Testis (tissue), 3 donors: ENCODE results near the gene C6orf15. TPM values are rescaled to one million over a fixed set of nuclear protein-coding genes. Genes with fewer than 3 reads are reported as not detected.
"Not testable (repeated sequence)": the region's sequence is repeated elsewhere in the genome, so short reads cannot be mapped to it uniquely, and the experiment has no call there.

Source experiments
- DNase-seq: peaks from one replicate; pipeline ENCODE4 v3.0.0-alpha.2; 2019
- H3K27ac ChIP-seq, 2 donors: fragments of 200-600 bp; sonication (generic); one replicate each; pipeline ENCODE4 v1.5.1; 2019
- H3K27me3 ChIP-seq: fragments of 200-600 bp; sonication (generic); one replicate; pipeline ENCODE4 v1.5.1; 2019
- H3K36me3 ChIP-seq: fragments of 200-600 bp; sonication (generic); one replicate; pipeline ENCODE4 v1.5.1; 2017; ENCODE audit warnings: low read depth; ENCODE audit errors: missing control alignments
- H3K4me1 ChIP-seq: fragments of 200-600 bp; sonication (generic); one replicate; pipeline ENCODE4 v1.5.1; 2019
- H3K4me3 ChIP-seq, 2 donors: fragments of 200-600 bp; sonication (generic); one replicate each; pipeline ENCODE4 v1.5.1; 2017 to 2019
- H3K9me3 ChIP-seq: fragments of 200-600 bp; sonication (generic); one replicate; pipeline ENCODE4 v1.5.1; 2017
- POLR2A ChIP-seq: fragments of 450-650 bp; IDR thresholded peaks from one replicate; pipeline ENCODE4 v1.6.1; 2017; ENCODE audit warnings: antibody characterized with exemption, mild to moderate bottlenecking, moderate library complexity
- WGBS, 2 donors: methylation state at CpG; one replicate each; pipeline ENCODE4 v1.1.5; 2018; 5-methylcytosine and 5-hydroxymethylcytosine counted together
- intact Hi-C: fragments of 100-400 bp; cut with DNase I; formaldehyde crosslinking; loops from one replicate; pipeline ENCODE4 v1.15.1; 2023; ENCODE audit warnings: low total_unique reads
- polyA plus RNA-seq: library from polyadenylated mRNA; stranded (reverse); fragments of 350-450 nt; fragmentation: Illumina TruSeq; extraction: RNeasy Lipid Tissue Mini Kit (QIAGEN cat#74804); gene quantifications from one replicate; pipeline ENCODE4 v1.2.3, GENCODE V29; 2014; ENCODE audit warnings: low read depth, low replicate concordance; ENCODE audit not compliant: insufficient read depth
- total RNA-seq, 2 donors: library from RNA; depleted of rRNA; stranded (reverse); fragments of >200 nt; gene quantifications; one replicate each; pipeline ENCODE4 v1.2.3, GENCODE V29; 2016
- TF ChIP-seq, protein P1 (sequence below), 3 experiments: fragments of 450-650 bp in 2 of 3; fragments of 200-600 bp in 1 of 3; sonication (generic) in 1 of 3; IDR thresholded peaks; one replicate each; pipeline ENCODE4 v1.5.1; 2016 to 2019; ENCODE audit warnings: antibody characterized with exemption in 3 of 3, mild to moderate bottlenecking in 2 of 3, moderate library complexity in 1 of 3

The C6orf15 gene
- total and polyA plus RNA-seq, 3 donors from 2014 or later: not detected

DNA sequence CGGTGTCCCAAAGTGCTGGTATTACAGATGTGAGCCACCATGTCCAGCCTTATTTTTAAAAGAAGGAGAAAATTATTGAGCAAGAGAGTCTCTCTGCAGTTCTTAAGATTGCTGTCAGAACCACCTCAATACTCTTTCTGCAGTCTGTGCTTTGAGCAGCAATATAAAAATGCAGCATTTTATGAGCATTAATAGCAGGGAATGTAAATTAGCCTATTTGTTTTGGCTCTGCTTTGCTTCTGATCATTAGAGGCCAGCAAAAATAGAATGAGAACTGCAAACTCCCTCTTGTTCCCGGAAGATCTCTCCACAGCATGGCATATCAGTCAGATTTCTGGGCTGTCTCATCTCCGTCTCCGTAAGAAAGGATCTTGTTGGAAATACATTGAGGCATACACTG lies 35.8 kb downstream of the C6orf15 start:
- Histone ChIP-seq H3K4me1 (peaks cover 5% of the 10 kb centered on the region), H3K27me3 (no peaks in the 10 kb centered on the region), H3K9me3 (no peaks in the 10 kb centered on the region), H3K27ac (no peak overlapping the region), H3K4me3 (no peak overlapping the region), H3K36me3 (no peaks in the 10 kb centered on the region)
- TF ChIP-seq, protein P1, sequence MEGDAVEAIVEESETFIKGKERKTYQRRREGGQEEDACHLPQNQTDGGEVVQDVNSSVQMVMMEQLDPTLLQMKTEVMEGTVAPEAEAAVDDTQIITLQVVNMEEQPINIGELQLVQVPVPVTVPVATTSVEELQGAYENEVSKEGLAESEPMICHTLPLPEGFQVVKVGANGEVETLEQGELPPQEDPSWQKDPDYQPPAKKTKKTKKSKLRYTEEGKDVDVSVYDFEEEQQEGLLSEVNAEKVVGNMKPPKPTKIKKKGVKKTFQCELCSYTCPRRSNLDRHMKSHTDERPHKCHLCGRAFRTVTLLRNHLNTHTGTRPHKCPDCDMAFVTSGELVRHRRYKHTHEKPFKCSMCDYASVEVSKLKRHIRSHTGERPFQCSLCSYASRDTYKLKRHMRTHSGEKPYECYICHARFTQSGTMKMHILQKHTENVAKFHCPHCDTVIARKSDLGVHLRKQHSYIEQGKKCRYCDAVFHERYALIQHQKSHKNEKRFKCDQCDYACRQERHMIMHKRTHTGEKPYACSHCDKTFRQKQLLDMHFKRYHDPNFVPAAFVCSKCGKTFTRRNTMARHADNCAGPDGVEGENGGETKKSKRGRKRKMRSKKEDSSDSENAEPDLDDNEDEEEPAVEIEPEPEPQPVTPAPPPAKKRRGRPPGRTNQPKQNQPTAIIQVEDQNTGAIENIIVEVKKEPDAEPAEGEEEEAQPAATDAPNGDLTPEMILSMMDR (IDR thresholded peaks at IDR 0.05): no peak
- no peak for TF ChIP-seq POLR2A
- intact Hi-C loops: no loop called here
- WGBS, 2 donors: 71 to 76% methylated on average over 4 of the region's 4 CpGs
- DNase-seq: no peak

GRCh38 chr6:31075528-31075927 lies 36.8 kb downstream of the C6orf15 start:
- intact Hi-C loops: no loop called here

GRCh38 chr6:31074401-31074800 lies 38.0 kb downstream of the C6orf15 start:
- Histone ChIP-seq H3K27me3 (no peaks in the 10 kb centered on the region), H3K4me1 (peaks cover 2% of the 10 kb centered on the region), H3K4me3 (no peak overlapping the region), H3K27ac (no peak overlapping the region), H3K36me3 (no peaks in the 10 kb centered on the region), H3K9me3 (no peaks in the 10 kb centered on the region)
- WGBS, 2 donors: 91 to 92% methylated on average over 4 of the region's 4 CpGs
- no peak for TF ChIP-seq POLR2A
- TF ChIP-seq, protein P1 (IDR thresholded peaks at IDR 0.05): no peak
- intact Hi-C loops: no loop called here
- DNase-seq: no peak

More at GRCh38 chr6:31075528-31075927, 36.8 kb downstream of the C6orf15 start:
- Histone ChIP-seq H3K9me3 (no peaks in the 10 kb centered on the region), H3K27ac (no peak overlapping the region), H3K27me3 (no peaks in the 10 kb centered on the region), H3K4me3 (no peak overlapping the region), H3K36me3 (no peaks in the 10 kb centered on the region), H3K4me1 (peaks cover 5% of the 10 kb centered on the region)
- DNase-seq: no peak
- 93 to 100% methylated on average over 1 of the region's 1 CpG for WGBS, 2 donors
- TF ChIP-seq, protein P1 (IDR thresholded peaks at IDR 0.05): no peak
- no peak for TF ChIP-seq POLR2A

- 49 to 52% methylated on average over 6 of the region's 6 CpGs for WGBS, 2 donors
- intact Hi-C loops: no loop called here
- Histone ChIP-seq H3K4me1 (no peaks in the 10 kb centered on the region), H3K4me3 (no peak overlapping the region), H3K36me3 (no peaks in the 10 kb centered on the region), H3K9me3 (no peaks in the 10 kb centered on the region), H3K27ac (no peak overlapping the region), H3K27me3 (no peaks in the 10 kb centered on the region)
- TF ChIP-seq, protein P1 (IDR thresholded peaks at IDR 0.05): peak in 2 of 3 experiments; percentile 13 to 42
- TF ChIP-seq POLR2A: no peak
- peak; percentile 85 for DNase-seq
Observed at GRCh38 chr6:31070711-31071197, 41.6 kb downstream of the C6orf15 start.

DNA sequence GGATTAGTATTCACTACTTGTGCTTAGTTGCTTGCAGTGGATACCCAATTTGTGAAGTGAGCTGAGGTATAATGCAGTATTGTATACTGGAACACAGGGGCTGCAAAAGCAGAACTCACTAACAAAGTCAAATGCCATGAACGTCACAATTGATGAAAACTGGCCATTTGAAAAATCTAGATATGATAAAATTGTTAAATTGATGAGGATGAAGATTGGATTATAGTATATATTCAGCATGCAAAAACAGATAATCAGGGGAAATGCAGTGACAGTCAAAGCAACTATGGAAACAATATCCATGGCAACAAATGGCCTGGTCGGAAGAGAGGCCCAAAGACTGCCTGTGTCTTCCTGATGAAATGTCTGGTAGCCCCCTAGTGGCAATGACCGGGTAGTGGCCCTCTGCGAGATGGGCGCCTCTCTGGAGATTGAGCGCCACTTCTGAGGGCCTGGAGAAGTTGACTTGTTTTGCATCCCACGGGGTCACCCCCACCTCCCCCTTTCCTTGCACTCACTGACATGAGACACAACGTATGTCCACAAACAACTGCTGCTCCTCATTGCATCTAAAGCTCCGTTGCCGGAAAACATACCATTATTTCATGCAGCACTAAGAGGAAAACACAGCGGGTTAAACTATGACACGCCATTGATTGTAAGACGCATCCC lies 43.6 kb downstream of the C6orf15 start:
- H3K27me3 ChIP-seq: no peaks in the 10 kb centered on the region
- no peak overlapping the region for H3K27ac ChIP-seq
- no peaks in the 10 kb centered on the region for H3K36me3 ChIP-seq
- no peak for TF ChIP-seq POLR2A
- TF ChIP-seq, protein P1 (IDR thresholded peaks at IDR 0.05): peak; percentile 76 to 95 (median 90)
- intact Hi-C loops: loop anchor here (5.0 kb wide), 1 partner anchor 152 kb away; no protein-coding TSS in a partner anchor
- peak; percentile 90 for DNase-seq
- no peak overlapping the region for H3K4me3 ChIP-seq
- no peaks in the 10 kb centered on the region for H3K9me3 ChIP-seq
- 41 to 47% methylated on average over 13 of the region's 13 CpGs for WGBS, 2 donors
- no peaks in the 10 kb centered on the region for H3K4me1 ChIP-seq

DNA sequence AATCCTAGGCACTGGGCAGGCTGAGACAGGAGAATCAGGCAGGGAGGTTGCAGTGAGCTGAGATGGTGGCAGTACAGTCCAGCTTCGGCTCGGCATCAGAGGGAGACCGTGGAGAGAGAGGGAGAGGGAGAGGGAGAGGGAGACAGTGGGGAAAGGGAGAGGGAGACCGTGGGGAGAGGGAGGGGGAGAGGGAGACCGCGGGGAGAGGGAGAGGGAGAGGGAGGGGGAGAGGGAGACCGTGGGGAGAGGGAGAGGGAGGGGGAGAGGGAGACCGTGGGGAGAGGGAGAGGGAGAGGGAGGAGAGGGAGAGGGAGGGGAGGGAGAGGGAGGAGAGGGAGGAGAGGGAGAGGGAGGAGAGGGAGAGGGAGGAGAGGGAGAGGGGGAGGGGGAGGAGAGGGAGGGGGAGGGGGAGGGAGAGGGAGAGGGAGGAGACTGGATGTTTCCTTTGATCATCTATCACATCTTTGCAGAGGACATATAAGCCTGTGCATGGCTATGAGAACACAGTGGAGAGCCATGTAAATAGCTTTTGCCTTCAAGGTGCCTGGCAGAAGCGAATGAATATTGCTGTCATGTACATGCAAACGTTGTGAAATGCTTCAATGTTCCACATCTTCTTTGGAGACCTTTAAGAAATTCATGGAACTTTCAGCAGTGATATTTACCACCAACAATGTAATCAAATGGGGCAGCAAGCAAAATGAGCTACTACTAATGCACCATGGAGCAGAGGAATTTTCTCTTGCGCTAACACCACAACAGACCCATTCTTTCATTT lies 44.3 kb downstream of the C6orf15 start:
- H3K27me3 ChIP-seq, H3K27ac ChIP-seq, H3K36me3 ChIP-seq, DNase-seq, H3K9me3 ChIP-seq, H3K4me1 ChIP-seq: not testable (repeated sequence)
- WGBS, 2 donors: 69 to 74% methylated on average over 4 to 7 of the region's 11 CpGs
- intact Hi-C loops: loop anchor here (5.0 kb wide), 1 partner anchor 151 kb away; no protein-coding TSS in a partner anchor
- H3K4me3 ChIP-seq: peak overlapping the region in 1 of 2 donors; percentile 17
